HEK293 (cell line): ENCODE results near the gene RIMS4.

ENCODE experiments used
- CTCF ChIP-seq: fragments of 450-650 bp; formaldehyde crosslinking; IDR thresholded peaks from 2 replicates; pipeline ENCODE4 v1.5.1; 2016; ENCODE audit warnings: missing biosample characterization, missing genetic modification characterization
- KLF16 ChIP-seq: fragments of 450-650 bp; formaldehyde crosslinking; IDR thresholded peaks from 2 replicates; pipeline ENCODE4 v1.5.1; 2017; ENCODE audit warnings: missing biosample characterization, missing genetic modification characterization
- MEIS1 ChIP-seq: sonication (generic); formaldehyde crosslinking; IDR thresholded peaks from 2 replicates; pipeline ENCODE4 v1.8.1; 2022; ENCODE audit warnings: missing genetic modification reagents, mild to moderate bottlenecking, borderline replicate concordance
- REPIN1 ChIP-seq: fragments of 450-650 bp; formaldehyde crosslinking; IDR thresholded peaks from 2 replicates; pipeline ENCODE4 v1.5.1; 2017; ENCODE audit warnings: missing biosample characterization, missing genetic modification characterization, low read depth
- REST ChIP-seq: fragments of 450-650 bp; formaldehyde crosslinking; IDR thresholded peaks from 2 replicates; pipeline ENCODE4 v1.5.1; 2016; ENCODE audit warnings: missing biosample characterization, missing genetic modification characterization
- ZNF133 ChIP-seq: fragments of 450-650 bp; formaldehyde crosslinking; IDR thresholded peaks from 2 replicates; pipeline ENCODE4 v1.5.1; 2016; ENCODE audit warnings: missing biosample characterization, missing genetic modification characterization
- ZNF274 ChIP-seq, 2 experiments: fragments of 200-500 bp in 1 of 2; fragments of 450-650 bp in 1 of 2; sonication (Bioruptor generic) in 1 of 2; formaldehyde crosslinking in 1 of 2; IDR thresholded peaks; 2 replicates each; pipeline versions ENCODE4 v1.5.1 to v1.6.1; 2014 to 2016; ENCODE audit warnings: borderline replicate concordance in 1 of 2, inconsistent platforms in 1 of 2, low read length in 1 of 2, missing biosample characterization in 1 of 2, missing genetic modification characterization in 1 of 2
- ZNF292 ChIP-seq: fragments of 450-650 bp; formaldehyde crosslinking; IDR thresholded peaks from 2 replicates; pipeline ENCODE4 v1.5.1; 2016; ENCODE audit warnings: low read depth, missing biosample characterization, missing genetic modification characterization, borderline replicate concordance
- ZNF580 ChIP-seq: fragments of 450-650 bp; formaldehyde crosslinking; IDR thresholded peaks from 2 replicates; pipeline ENCODE4 v1.5.1; 2016; ENCODE audit warnings: missing biosample characterization, missing genetic modification characterization
- ZNF792 ChIP-seq: fragments of 450-650 bp; formaldehyde crosslinking; IDR thresholded peaks from 2 replicates; pipeline ENCODE4 v1.5.1; 2016; ENCODE audit warnings: missing biosample characterization, missing genetic modification characterization

GRCh38 chr20:44832724-44833123 lies 22.4 kb upstream of the RIMS4 start:
- TF ChIP-seq CTCF (tag by site-specific recombination) (no peak), REST (tag by site-specific recombination) (no peak), REPIN1 (tag by site-specific recombination) (no peak), ZNF580 (no peak), ZNF792 (tag by site-specific recombination) (no peak), ZNF274 (IDR thresholded peaks at IDR 0.05; ENCODE audit: low read length) (no peak), ZNF274 (tag by site-specific recombination; IDR thresholded peaks at IDR 0.05; ENCODE audit: borderline replicate concordance) (no peak), KLF16 (no peak), ZNF292 (tag by site-specific recombination) (no peak), MEIS1 (CRISPR knock-in tag) (no peak), ZNF133 (tag by site-specific recombination) (no peak)
